Astrocyte (in vitro differentiated cells and primary cell): ENCODE measurements around the gene TSC2. TPM values are rescaled to one million over a fixed set of nuclear protein-coding genes. Genes with fewer than 3 reads are reported as not detected.

Experiments
- DNase-seq: peaks from one replicate; pipeline ENCODE4 v3.0.0-alpha.2; 2010; ENCODE audit warnings: low read depth
- FAIRE-seq: peaks from 2 replicates; lab custom pipeline; 2011; peaks lifted over from hg19 to GRCh38; lab: Jason Lieb, UNC
- H2AFZ ChIP-seq: 2 replicates; pipeline ENCODE4 v1.6.0; 2012; ENCODE audit warnings: low read depth, low read length, inconsistent platforms
- H3K27ac ChIP-seq: 2 replicates; pipeline ENCODE4 v1.5.1; 2011; ENCODE audit warnings: low read depth, low read length, inconsistent platforms
- H3K27me3 ChIP-seq: 2 replicates; pipeline ENCODE4 v1.6.0; 2011; ENCODE audit warnings: low read length, inconsistent platforms; ENCODE audit not compliant: insufficient read depth
- H3K36me3 ChIP-seq: 2 replicates; pipeline ENCODE4 v1.5.1; 2011; ENCODE audit warnings: low read length, inconsistent platforms; ENCODE audit not compliant: insufficient read depth
- H3K4me1 ChIP-seq: 2 replicates; pipeline ENCODE4 v1.5.1; 2011; ENCODE audit warnings: low read length, inconsistent platforms; ENCODE audit not compliant: insufficient read depth
- H3K4me2 ChIP-seq: 2 replicates; pipeline ENCODE4 v1.6.0; 2012; ENCODE audit warnings: low read length, inconsistent platforms
- H3K4me3 ChIP-seq: 2 replicates; pipeline ENCODE4 v1.5.1; 2011; ENCODE audit warnings: low read depth, mild to moderate bottlenecking, low read length, inconsistent platforms; ENCODE audit not compliant: insufficient read depth
- H3K79me2 ChIP-seq: 2 replicates; pipeline ENCODE4 v1.6.0; 2012; ENCODE audit warnings: mild to moderate bottlenecking, low read length, inconsistent platforms; ENCODE audit not compliant: insufficient read depth
- H3K9ac ChIP-seq: 2 replicates; pipeline ENCODE4 v1.6.0; 2012; ENCODE audit warnings: mild to moderate bottlenecking, low read length, inconsistent platforms
- H3K9me3 ChIP-seq: 2 replicates; pipeline ENCODE4 v1.5.1; 2012; ENCODE audit warnings: low read depth, mild to moderate bottlenecking, low read length, inconsistent platforms; ENCODE audit not compliant: insufficient read depth
- H4K20me1 ChIP-seq: 2 replicates; pipeline ENCODE4 v1.6.0; 2012; ENCODE audit warnings: low read length, inconsistent platforms; ENCODE audit not compliant: insufficient read depth
- H3K27ac Mint-ChIP-seq: one replicate; pipeline ENCODE4 v1.8.0; 2021; ENCODE audit warnings: mild to moderate bottlenecking, mixed read lengths; ENCODE audit not compliant: unreplicated experiment
- H3K27me3 Mint-ChIP-seq: one replicate; pipeline ENCODE4 v1.8.0; 2021; ENCODE audit warnings: low read depth, mixed read lengths; ENCODE audit not compliant: unreplicated experiment
- H3K36me3 Mint-ChIP-seq: one replicate; pipeline ENCODE4 v1.8.0; 2021; ENCODE audit warnings: low read depth, mixed read lengths; ENCODE audit not compliant: unreplicated experiment
- H3K4me1 Mint-ChIP-seq: one replicate; pipeline ENCODE4 v1.8.0; 2021; ENCODE audit warnings: low read depth, mixed read lengths; ENCODE audit not compliant: unreplicated experiment
- H3K4me3 Mint-ChIP-seq: one replicate; pipeline ENCODE4 v1.8.0; 2021; ENCODE audit warnings: mild to moderate bottlenecking, moderate library complexity, mixed read lengths; ENCODE audit not compliant: unreplicated experiment
- H3K9me3 Mint-ChIP-seq: one replicate; pipeline ENCODE4 v1.8.0; 2021; ENCODE audit warnings: mild to moderate bottlenecking, mixed read lengths; ENCODE audit not compliant: unreplicated experiment
- EZH2 ChIP-seq: IDR thresholded peaks from 2 replicates; pipeline ENCODE4 v1.6.1; 2012; ENCODE audit warnings: mild to moderate bottlenecking, low read length, inconsistent platforms; ENCODE audit not compliant: insufficient read depth
- total RNA-seq: library from RNA; stranded (reverse); gene quantifications from 2 replicates; pipeline ENCODE4 v1.2.1, GENCODE V29; 2021
- TF ChIP-seq, protein P1 (sequence below): IDR thresholded peaks from 2 replicates; pipeline ENCODE4 v1.5.1; 2011; ENCODE audit warnings: low read depth, mild to moderate bottlenecking, inconsistent platforms, low read length, moderate library complexity; ENCODE audit not compliant: insufficient read depth

TSC2 gene
- total RNA-seq, 1 donor from 2014 or later = 89.5 TPM

DNA sequence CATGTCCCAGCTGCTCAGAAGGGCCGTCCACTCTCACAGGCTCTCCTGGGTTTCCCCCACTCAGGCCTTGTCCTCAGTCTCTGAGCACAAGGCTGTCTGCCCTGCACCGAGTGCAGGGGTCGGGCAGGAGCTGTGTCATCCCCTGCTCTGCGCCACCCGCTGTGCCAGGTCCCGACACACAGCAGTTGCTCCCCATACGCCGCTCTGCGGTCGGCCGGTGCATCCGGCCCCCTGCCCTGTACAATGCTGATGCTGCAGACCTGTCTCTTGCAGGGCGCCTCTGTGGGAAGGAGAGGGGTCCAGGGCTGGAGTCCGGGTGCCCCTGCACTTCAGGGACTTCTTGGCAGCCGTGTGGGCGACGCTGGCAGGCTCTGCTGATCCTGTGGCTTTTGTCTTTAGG lies 6.1 kb downstream of the TSC2 start:
- Histone ChIP-seq H4K20me1 (peaks cover 18% of the 10 kb centered on the region), H3K4me1 (peaks cover 3% of the 10 kb centered on the region), H3K27me3 (no peaks in the 10 kb centered on the region), H3K36me3 (peaks cover 6% of the 10 kb centered on the region), H3K4me3 (no peak overlapping the region), H3K9ac (no peak overlapping the region), H3K9me3 (no peaks in the 10 kb centered on the region), H3K79me2 (peaks cover 4% of the 10 kb centered on the region), H3K4me2 (no peak overlapping the region), H2AFZ (no peak overlapping the region), H3K27ac (no peak overlapping the region)
- no peak for FAIRE-seq
- H3K27me3 Mint-ChIP-seq = no peaks in the 10 kb centered on the region
- no peak overlapping the region for H3K4me3 Mint-ChIP-seq
- H3K9me3 Mint-ChIP-seq = no peaks in the 10 kb centered on the region
- no peak for TF ChIP-seq EZH2
- TF ChIP-seq, protein P1, sequence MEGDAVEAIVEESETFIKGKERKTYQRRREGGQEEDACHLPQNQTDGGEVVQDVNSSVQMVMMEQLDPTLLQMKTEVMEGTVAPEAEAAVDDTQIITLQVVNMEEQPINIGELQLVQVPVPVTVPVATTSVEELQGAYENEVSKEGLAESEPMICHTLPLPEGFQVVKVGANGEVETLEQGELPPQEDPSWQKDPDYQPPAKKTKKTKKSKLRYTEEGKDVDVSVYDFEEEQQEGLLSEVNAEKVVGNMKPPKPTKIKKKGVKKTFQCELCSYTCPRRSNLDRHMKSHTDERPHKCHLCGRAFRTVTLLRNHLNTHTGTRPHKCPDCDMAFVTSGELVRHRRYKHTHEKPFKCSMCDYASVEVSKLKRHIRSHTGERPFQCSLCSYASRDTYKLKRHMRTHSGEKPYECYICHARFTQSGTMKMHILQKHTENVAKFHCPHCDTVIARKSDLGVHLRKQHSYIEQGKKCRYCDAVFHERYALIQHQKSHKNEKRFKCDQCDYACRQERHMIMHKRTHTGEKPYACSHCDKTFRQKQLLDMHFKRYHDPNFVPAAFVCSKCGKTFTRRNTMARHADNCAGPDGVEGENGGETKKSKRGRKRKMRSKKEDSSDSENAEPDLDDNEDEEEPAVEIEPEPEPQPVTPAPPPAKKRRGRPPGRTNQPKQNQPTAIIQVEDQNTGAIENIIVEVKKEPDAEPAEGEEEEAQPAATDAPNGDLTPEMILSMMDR = no peak
- DNase-seq = no peak
- H3K27ac Mint-ChIP-seq = no peak overlapping the region
- H3K4me1 Mint-ChIP-seq = no peaks in the 10 kb centered on the region
- peaks cover 15% of the 10 kb centered on the region for H3K36me3 Mint-ChIP-seq

DNA sequence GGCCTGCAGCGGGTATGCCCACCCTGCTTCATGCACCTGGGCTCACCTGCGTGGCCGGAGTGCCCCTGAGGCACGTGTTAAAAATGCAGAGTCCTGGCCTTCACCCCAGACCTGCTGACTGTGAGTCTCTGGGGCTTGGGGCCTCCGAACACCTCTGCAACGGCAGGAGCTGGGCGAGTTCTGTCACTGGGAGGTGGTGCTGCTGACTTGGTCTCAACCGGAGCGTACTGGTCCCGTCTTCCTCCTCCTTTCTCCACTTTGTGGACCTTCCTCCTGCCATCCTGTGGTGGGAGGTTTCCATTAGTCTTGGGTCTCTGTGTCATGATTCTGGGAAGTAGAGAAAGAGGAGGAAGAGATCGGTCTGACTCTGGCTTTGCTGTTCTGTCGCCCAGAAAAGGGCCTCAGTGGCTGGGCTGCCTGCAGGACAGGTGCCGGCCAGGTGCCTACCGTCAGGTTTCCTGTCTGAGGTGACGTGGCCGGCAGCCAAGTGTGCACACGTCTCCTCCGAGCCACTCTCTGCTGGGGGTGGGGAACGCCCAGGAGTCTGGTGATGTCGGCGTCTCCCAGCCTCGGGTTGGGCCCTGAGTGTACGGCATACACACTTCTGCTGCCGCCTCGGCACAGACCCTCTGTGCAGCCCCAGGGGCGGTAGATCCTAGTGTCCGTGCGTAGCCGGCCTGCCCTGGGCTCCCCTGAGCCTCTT lies 6.9 kb downstream of the TSC2 start:
- Histone ChIP-seq H3K27me3 (no peaks in the 10 kb centered on the region), H3K9me3 (no peaks in the 10 kb centered on the region), H3K9ac (no peak overlapping the region), H3K79me2 (no peaks in the 10 kb centered on the region), H4K20me1 (peaks cover 18% of the 10 kb centered on the region), H3K4me3 (no peak overlapping the region), H3K27ac (no peak overlapping the region), H3K4me1 (peaks cover 3% of the 10 kb centered on the region), H3K36me3 (peaks cover 6% of the 10 kb centered on the region), H3K4me2 (no peak overlapping the region), H2AFZ (no peak overlapping the region)
- H3K27ac Mint-ChIP-seq = no peak overlapping the region
- H3K9me3 Mint-ChIP-seq = no peaks in the 10 kb centered on the region
- H3K4me1 Mint-ChIP-seq = no peaks in the 10 kb centered on the region
- no peak overlapping the region for H3K4me3 Mint-ChIP-seq
- H3K27me3 Mint-ChIP-seq = no peaks in the 10 kb centered on the region
- no peak for TF ChIP-seq EZH2
- TF ChIP-seq, protein P1 = no peak
- DNase-seq (no peak), FAIRE-seq (no peak)
- peaks cover 15% of the 10 kb centered on the region for H3K36me3 Mint-ChIP-seq

DNA sequence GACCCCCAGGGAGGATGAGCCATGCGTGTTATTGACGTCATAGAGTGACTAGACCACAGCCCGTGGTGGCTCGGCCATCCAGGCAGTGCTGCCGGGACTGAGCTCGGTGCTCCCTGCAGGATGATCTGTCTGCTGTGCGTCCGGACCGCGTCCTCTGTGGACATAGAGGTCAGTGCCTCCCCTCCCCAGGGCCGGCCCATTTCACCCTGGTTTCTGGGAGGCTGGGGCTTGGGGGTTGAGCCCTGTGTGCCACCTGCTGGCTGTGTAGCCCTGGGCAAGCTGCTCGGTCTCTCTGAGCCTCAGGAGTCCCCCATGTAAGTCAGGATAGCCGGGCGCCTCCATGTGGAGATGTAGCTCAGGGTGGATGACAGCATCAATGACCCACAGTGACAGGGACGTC lies 8.3 kb downstream of the TSC2 start:
- H2AFZ ChIP-seq = no peak overlapping the region
- FAIRE-seq = no peak
- peaks cover 15% of the 10 kb centered on the region for H3K36me3 Mint-ChIP-seq
- no peak overlapping the region for H3K4me2 ChIP-seq
- no peaks in the 10 kb centered on the region for H3K9me3 ChIP-seq
- no peaks in the 10 kb centered on the region for H3K9me3 Mint-ChIP-seq
- peaks cover 3% of the 10 kb centered on the region for H3K4me1 ChIP-seq
- TF ChIP-seq, protein P1 = no peak
- H3K4me3 ChIP-seq = no peak overlapping the region
- no peaks in the 10 kb centered on the region for H3K79me2 ChIP-seq
- H3K27ac Mint-ChIP-seq = peak overlapping the region; percentile 34
- H3K4me1 Mint-ChIP-seq = no peaks in the 10 kb centered on the region
- H3K27ac ChIP-seq = no peak overlapping the region
- no peaks in the 10 kb centered on the region for H3K27me3 Mint-ChIP-seq
- peaks cover 6% of the 10 kb centered on the region for H3K36me3 ChIP-seq
- peaks cover 24% of the 10 kb centered on the region for H4K20me1 ChIP-seq
- H3K4me3 Mint-ChIP-seq = no peak overlapping the region
- H3K9ac ChIP-seq = no peak overlapping the region
- no peak for DNase-seq
- H3K27me3 ChIP-seq = no peaks in the 10 kb centered on the region
